ENCODE measurements around the gene CREBZF. TPM values are rescaled to one million over a fixed set of nuclear protein-coding genes. Genes with fewer than 3 reads are reported as not detected.

CREBZF gene
- total and polyA plus RNA-seq, 9 of the 15 experiments (the other 6 are each of a cell fraction or from before 2014, with no cell fraction given), result 7.2 to 70.2 (median 40.5) TPM

- H3K79me2 ChIP-seq (ENCODE audit: control insufficient read depth, insufficient read depth, low read length), result peaks cover 45% of the 10 kb centered on the region
- no peaks in the 10 kb centered on the region for H3K9me3 ChIP-seq (replicated peaks; ENCODE audit: control insufficient read depth, insufficient read depth, low read depth, low read length)
- no TSS peak for BruUV-seq (replicated peaks)
- 2% methylated on average over 37 of the region's 41 CpGs for WGBS (ENCODE audit: insufficient coverage, low coverage, missing lambda C conversion rate)
- no peaks in the 10 kb centered on the region for H4K20me1 ChIP-seq (replicated peaks; ENCODE audit: control insufficient read depth, insufficient read depth, low read length)
- FAIRE-seq (peak; percentile 93), DNase-seq (ENCODE audit: extremely low read depth in 1 of 4, low spot score in 3 of 4) (peak; percentile 89 to 98 (median 91)), ATAC-seq (peak; percentile 99)
- H3K4me3 ChIP-seq, result peak within 1 kb of the TSS; percentile 70
- CTCF ChIA-PET (ENCODE audit: low intra/inter-chr PET ratio), result no interaction called here
- H2AFZ ChIP-seq (ENCODE audit: low read depth, low read length), result peak within 1 kb of the TSS; percentile 98
- intact Hi-C loops (cut with micrococcal nuclease) (loop anchor here (1.0 kb wide), 1 partner anchor 36 kb away; no protein-coding TSS in a partner anchor), in situ Hi-C loops (cut with MboI) (no loop called here)
- H3K27me3 ChIP-seq (ENCODE audit: control insufficient read depth in 2 of 2, insufficient read depth in 2 of 2, low read length in 2 of 2), result no peaks in the 10 kb centered on the region
- H3K4me1 ChIP-seq (replicated peaks in 1 of 2; ENCODE audit: control insufficient read depth in 2 of 2, insufficient read depth in 2 of 2, low read length in 2 of 2), result peaks cover 5 to 6% of the 10 kb centered on the region in 2 experiments; a peak in 3 of 5 replicates
- peak within 1 kb of the TSS; percentile 95 for H3K4me2 ChIP-seq (ENCODE audit: insufficient read depth, low read length)
- H3K9ac ChIP-seq (ENCODE audit: insufficient read depth in 1 of 2, low read depth in 2 of 2, low read length in 2 of 2), result peak within 1 kb of the TSS; percentile 90 to 96
- POLR2A ChIA-PET, result interaction anchor here (0.5 to 3.6 kb wide), 11 partner anchors 8 to 1343 kb away, joined by 3 to 26 read pairs (median 5); partner anchors contain the start of gene TMEM126A
- H3K9me1 ChIP-seq (ENCODE audit: control insufficient read depth, insufficient read depth, low read length), result no peaks in the 10 kb centered on the region
- H3K36me3 ChIP-seq (ENCODE audit: control insufficient read depth, insufficient read depth, low read length), result peaks cover 27% of the 10 kb centered on the region
- peak within 1 kb of the TSS; percentile 90 for H3K27ac ChIP-seq (ENCODE audit: extremely low read depth, low read depth, low read length)
- TF ChIP-seq, protein P1, sequence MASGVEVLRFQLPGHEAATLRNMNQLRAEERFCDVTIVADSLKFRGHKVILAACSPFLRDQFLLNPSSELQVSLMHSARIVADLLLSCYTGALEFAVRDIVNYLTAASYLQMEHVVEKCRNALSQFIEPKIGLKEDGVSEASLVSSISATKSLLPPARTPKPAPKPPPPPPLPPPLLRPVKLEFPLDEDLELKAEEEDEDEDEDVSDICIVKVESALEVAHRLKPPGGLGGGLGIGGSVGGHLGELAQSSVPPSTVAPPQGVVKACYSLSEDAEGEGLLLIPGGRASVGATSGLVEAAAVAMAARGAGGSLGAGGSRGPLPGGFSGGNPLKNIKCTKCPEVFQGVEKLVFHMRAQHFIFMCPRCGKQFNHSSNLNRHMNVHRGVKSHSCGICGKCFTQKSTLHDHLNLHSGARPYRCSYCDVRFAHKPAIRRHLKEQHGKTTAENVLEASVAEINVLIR (CRISPR knock-in tag; IDR thresholded peaks at IDR 0.05), result no peak
- TF ChIP-seq CREB3L1 (IDR thresholded peaks at IDR 0.05; ENCODE audit: borderline replicate concordance, low read depth) (peak; percentile 28; the same call in 1 of the 2 replicates), CBX3 (IDR thresholded peaks at IDR 0.05; ENCODE audit: borderline replicate concordance in 1 of 2, low read length in 2 of 2) (0 out of 3 replicates have a peak, but pooled peaks of 1 of the 2 experiments have one; percentile 22), NFE2L1 (tag; IDR thresholded peaks at IDR 0.05; ENCODE audit: borderline replicate concordance, low read depth) (no peak), ZNF431 (CRISPR knock-in tag; IDR thresholded peaks at IDR 0.05) (0 out of 2 replicates have a peak, but pooled peaks have one; percentile 32), PCBP2 (IDR thresholded peaks at IDR 0.05; ENCODE audit: low read depth, low read length, poor library complexity, severe bottlenecking) (no peak), SAFB (IDR thresholded peaks at IDR 0.05; ENCODE audit: borderline replicate concordance, low read depth, low read length) (no peak), CCNT2 (IDR thresholded peaks at IDR 0.05; ENCODE audit: borderline replicate concordance, extremely low read depth, insufficient read length, low read depth, low read length) (peak; percentile 52), MTA1 (IDR thresholded peaks at IDR 0.05; ENCODE audit: borderline replicate concordance) (peak; percentile 38; the same call in 1 of the 2 replicates), RBBP5 (IDR thresholded peaks at IDR 0.05; ENCODE audit: borderline replicate concordance, insufficient read depth, low read length, poor library complexity, severe bottlenecking) (peak; percentile 65), CSDE1 (IDR thresholded peaks at IDR 0.05) (no peak), ZNF232 (CRISPR knock-in tag; IDR thresholded peaks at IDR 0.05) (no peak), TOE1 (IDR thresholded peaks at IDR 0.05; ENCODE audit: borderline replicate concordance) (peak; percentile 87; the same call in 1 of the 2 replicates), TOE1 (CRISPR knock-in tag; IDR thresholded peaks at IDR 0.05; ENCODE audit: borderline replicate concordance, low read depth) (no peak), MAFK (IDR thresholded peaks at IDR 0.05; ENCODE audit: low read length) (no peak)
- TF ChIP-seq, protein P2, sequence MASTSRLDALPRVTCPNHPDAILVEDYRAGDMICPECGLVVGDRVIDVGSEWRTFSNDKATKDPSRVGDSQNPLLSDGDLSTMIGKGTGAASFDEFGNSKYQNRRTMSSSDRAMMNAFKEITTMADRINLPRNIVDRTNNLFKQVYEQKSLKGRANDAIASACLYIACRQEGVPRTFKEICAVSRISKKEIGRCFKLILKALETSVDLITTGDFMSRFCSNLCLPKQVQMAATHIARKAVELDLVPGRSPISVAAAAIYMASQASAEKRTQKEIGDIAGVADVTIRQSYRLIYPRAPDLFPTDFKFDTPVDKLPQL (IDR thresholded peaks at IDR 0.05; ENCODE audit: extremely low read depth, insufficient read length), result no peak
Measured at GRCh38 chr11:85627998-85628770, 36.7 kb downstream of the CREBZF start, which contains the start of gene TMEM126B. TMEM126B (plus strand) TSS chr11:85628593; CDS start chr11:85628608, 15 bp downstream.

Measured in K562 (cell line).